ENCODE measurements around the gene TAF13.

Gene TAF13

GRCh38 chr1:109079240-109079622 is 3.4 kb upstream of the TAF13 start:
- TF ChIP-seq TAF1 (IDR thresholded peaks at IDR 0.05; ENCODE audit: low read depth) (no peak), CEBPB (IDR thresholded peaks at IDR 0.05) (no peak), YY1 (IDR thresholded peaks at IDR 0.05; ENCODE audit: low read depth) (no peak)

DNA sequence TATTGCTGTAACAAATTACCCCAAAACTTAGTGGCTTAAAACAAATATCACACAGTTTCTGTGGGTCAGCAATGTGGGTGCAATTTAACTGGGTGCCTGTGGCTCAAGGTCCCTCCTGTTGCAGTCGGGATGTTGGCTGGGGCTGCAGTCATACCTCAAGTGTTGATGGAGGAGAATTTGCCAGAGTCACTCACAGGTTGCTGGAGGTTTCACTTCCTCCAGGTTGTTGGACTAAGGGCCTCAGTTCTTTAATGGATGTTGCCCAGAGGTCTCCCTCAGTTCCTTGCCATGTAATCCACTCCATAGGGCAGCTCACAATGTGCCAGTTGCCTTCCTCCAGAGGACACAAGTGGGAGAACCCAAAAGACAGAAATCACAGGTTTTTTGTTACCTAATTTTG is 2.5 kb upstream of the TAF13 start:
- no peak for TF ChIP-seq USF1 (IDR thresholded peaks at IDR 0.05)
- TF ChIP-seq CREB1 (IDR thresholded peaks at IDR 0.05; ENCODE audit: low read depth) = no peak
- TF ChIP-seq TEAD4 (IDR thresholded peaks at IDR 0.05) = no peak
- no peak for TF ChIP-seq CEBPB (IDR thresholded peaks at IDR 0.05)
- TF ChIP-seq TAF1 (IDR thresholded peaks at IDR 0.05; ENCODE audit: low read depth) = no peak
- TF ChIP-seq ZBTB7A (IDR thresholded peaks at IDR 0.05; ENCODE audit: low read depth) = no peak
- TF ChIP-seq REST (IDR thresholded peaks at IDR 0.05; ENCODE audit: low read depth) = no peak
- TF ChIP-seq EGR1 (IDR thresholded peaks at IDR 0.05) = no peak
- TF ChIP-seq FOXM1 (IDR thresholded peaks at IDR 0.05; ENCODE audit: borderline replicate concordance, low read depth) = no peak
- no peak for TF ChIP-seq MAX (IDR thresholded peaks at IDR 0.05)
- no peak for TF ChIP-seq TCF12 (IDR thresholded peaks at IDR 0.05; ENCODE audit: low read depth)
- no peak for TF ChIP-seq NFIC (IDR thresholded peaks at IDR 0.05)
- no peak for TF ChIP-seq RAD21 (IDR thresholded peaks at IDR 0.05; ENCODE audit: low read depth)
- no peak for TF ChIP-seq YY1 (IDR thresholded peaks at IDR 0.05; ENCODE audit: low read depth)
- no peak for TF ChIP-seq EP300 (IDR thresholded peaks at IDR 0.05; ENCODE audit: borderline replicate concordance)

- TF ChIP-seq TAF1 (IDR thresholded peaks at IDR 0.05; ENCODE audit: low read depth) (no peak), CREB1 (IDR thresholded peaks at IDR 0.05; ENCODE audit: low read depth) (no peak), CEBPB (IDR thresholded peaks at IDR 0.05) (no peak), REST (IDR thresholded peaks at IDR 0.05; ENCODE audit: low read depth) (no peak), NFIC (IDR thresholded peaks at IDR 0.05) (no peak), RAD21 (IDR thresholded peaks at IDR 0.05; ENCODE audit: low read depth) (no peak), EP300 (IDR thresholded peaks at IDR 0.05; ENCODE audit: borderline replicate concordance) (no peak), EGR1 (IDR thresholded peaks at IDR 0.05) (no peak), FOXM1 (IDR thresholded peaks at IDR 0.05; ENCODE audit: borderline replicate concordance, low read depth) (no peak), ZBTB7A (IDR thresholded peaks at IDR 0.05; ENCODE audit: low read depth) (no peak), YY1 (IDR thresholded peaks at IDR 0.05; ENCODE audit: low read depth) (no peak)
Observed at GRCh38 chr1:109069294-109069693, 6.5 kb downstream of the TAF13 start.

- no peak for TF ChIP-seq CREB1 (IDR thresholded peaks at IDR 0.05; ENCODE audit: low read depth)
- TF ChIP-seq USF1 (IDR thresholded peaks at IDR 0.05) = no peak
- TF ChIP-seq EGR1 (IDR thresholded peaks at IDR 0.05) = no peak
- TF ChIP-seq TEAD4 (IDR thresholded peaks at IDR 0.05) = no peak
- TF ChIP-seq TCF12 (IDR thresholded peaks at IDR 0.05; ENCODE audit: low read depth) = no peak
- TF ChIP-seq EP300 (IDR thresholded peaks at IDR 0.05; ENCODE audit: borderline replicate concordance) = no peak
- TF ChIP-seq MAX (IDR thresholded peaks at IDR 0.05) = no peak
- TF ChIP-seq CEBPB (IDR thresholded peaks at IDR 0.05) = no peak
- TF ChIP-seq TAF1 (IDR thresholded peaks at IDR 0.05; ENCODE audit: low read depth) = no peak
- no peak for TF ChIP-seq FOXM1 (IDR thresholded peaks at IDR 0.05; ENCODE audit: borderline replicate concordance, low read depth)
- no peak for TF ChIP-seq YY1 (IDR thresholded peaks at IDR 0.05; ENCODE audit: low read depth)
- no peak for TF ChIP-seq ZBTB7A (IDR thresholded peaks at IDR 0.05; ENCODE audit: low read depth)
- no peak for TF ChIP-seq REST (IDR thresholded peaks at IDR 0.05; ENCODE audit: low read depth)
- no peak for TF ChIP-seq RAD21 (IDR thresholded peaks at IDR 0.05; ENCODE audit: low read depth)
- no peak for TF ChIP-seq NFIC (IDR thresholded peaks at IDR 0.05)
Observed at GRCh38 chr1:109067883-109068282, 7.9 kb downstream of the TAF13 start.
